ENCODE results near the gene SF3B2. TPM values are rescaled to one million over a fixed set of nuclear protein-coding genes. Genes with fewer than 3 reads are reported as not detected.
A peak's percentile ranks its signal among the peaks of the same experiment; 100 is the strongest.

SF3B2 gene
- polyA plus RNA-seq, 1 of the 3 experiments (the other 2 are of a cell fraction) = 128 TPM

GRCh38 chr11:66115638-66116301 is 63.6 kb downstream of the SF3B2 start:
- H3K36me3 ChIP-seq (replicated peaks in 1 of 2; ENCODE audit: control insufficient read depth in 1 of 2, insufficient read depth in 2 of 2, low read length in 1 of 2) = no peaks in the 10 kb centered on the region
- H3K4me3 ChIP-seq (ENCODE audit: low read depth in 2 of 2, low read length in 1 of 2) = no peak overlapping the region
- peaks cover 3% of the 10 kb centered on the region; the same call in 1 of the 2 replicates for H4K20me1 ChIP-seq (ENCODE audit: insufficient read depth)
- H3K27ac ChIP-seq (ENCODE audit: low read depth in 2 of 2, low read length in 1 of 2) = peak overlapping the region; percentile 67 to 98
- 51% methylated on average over 8 of the region's 8 CpGs for WGBS (ENCODE audit: low lambda C conversion rate)
- H3K9me2 ChIP-seq = no peaks in the 10 kb centered on the region
- H3K9me3 ChIP-seq = no peaks in the 10 kb centered on the region
- H3K79me2 ChIP-seq (ENCODE audit: insufficient read depth) = peaks cover 73% of the 10 kb centered on the region
- ChIA-PET CTCF (interaction anchor here (0.7 to 1.5 kb wide), 4 partner anchors 18 to 106 kb away, joined by 3 to 5 read pairs (median 3); no protein-coding TSS in a partner anchor), POLR2A (no interaction called here)
- no peak overlapping the region for H2AFZ ChIP-seq (ENCODE audit: low read depth)
- H3K9ac ChIP-seq = no peak overlapping the region
- H3K4me2 ChIP-seq = peak overlapping the region; percentile 32
- peaks cover 79% of the 10 kb centered on the region for H3F3A ChIP-seq (replicated peaks; ENCODE audit: insufficient read depth)
- H3K27me3 ChIP-seq (ENCODE audit: insufficient read depth) = no peaks in the 10 kb centered on the region
- no peak for DNase-seq
- peaks cover 53 to 85% of the 10 kb centered on the region in 2 experiments for H3K4me1 ChIP-seq (ENCODE audit: control insufficient read depth in 1 of 2, insufficient read depth in 2 of 2, low read depth in 1 of 2, low read length in 1 of 2)
- TF ChIP-seq PBX3 (IDR thresholded peaks at IDR 0.05) (peak; percentile 84), RAD21 (IDR thresholded peaks at IDR 0.05; ENCODE audit: low read length) (no peak), FOSL2 (IDR thresholded peaks at IDR 0.05; ENCODE audit: borderline replicate concordance, low read depth) (no peak), NRF1 (IDR thresholded peaks at IDR 0.05; ENCODE audit: low read depth, low read length) (no peak), JUND (IDR thresholded peaks at IDR 0.05) (no peak; the same call in 1 of the 2 replicates), RCOR1 (IDR thresholded peaks at IDR 0.05; ENCODE audit: low read length) (no peak), YY1 (IDR thresholded peaks at IDR 0.05; ENCODE audit: low read depth) (no peak), GATA2 (CRISPR knock-in tag; IDR thresholded peaks at IDR 0.05) (no peak), ZBTB33 (IDR thresholded peaks at IDR 0.05; ENCODE audit: borderline replicate concordance, low read depth) (no peak), SIN3A (IDR thresholded peaks at IDR 0.05; ENCODE audit: borderline replicate concordance, low read depth, low read length) (no peak), CHD2 (IDR thresholded peaks at IDR 0.05; ENCODE audit: low read length, partially characterized antibody) (no peak), EP300 (IDR thresholded peaks at IDR 0.05; ENCODE audit: borderline replicate concordance in 1 of 2, low read depth in 1 of 2, low read length in 1 of 2) (peak in 1 of 2 experiments; percentile 40; a peak in 1 of 4 replicates), FOXJ3 (CRISPR knock-in tag; IDR thresholded peaks at IDR 0.05) (no peak), NFIC (IDR thresholded peaks at IDR 0.05; ENCODE audit: borderline replicate concordance) (peak; percentile 51; the same call in 1 of the 2 replicates), EZH2phosphoT487 (IDR thresholded peaks at IDR 0.05; ENCODE audit: borderline replicate concordance, low read depth) (no peak), IRF3 (IDR thresholded peaks at IDR 0.05; ENCODE audit: low read depth, low read length) (no peak), RFX5 (IDR thresholded peaks at IDR 0.05; ENCODE audit: low read length) (no peak), USF1 (IDR thresholded peaks at IDR 0.05; ENCODE audit: borderline replicate concordance, low read depth) (no peak), POLR2AphosphoS5 (IDR thresholded peaks at IDR 0.05; ENCODE audit: low read depth, low read length) (no peak), ELF1 (IDR thresholded peaks at IDR 0.05) (no peak)
- TF ChIP-seq, protein P1, sequence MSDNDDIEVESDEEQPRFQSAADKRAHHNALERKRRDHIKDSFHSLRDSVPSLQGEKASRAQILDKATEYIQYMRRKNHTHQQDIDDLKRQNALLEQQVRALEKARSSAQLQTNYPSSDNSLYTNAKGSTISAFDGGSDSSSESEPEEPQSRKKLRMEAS (IDR thresholded peaks at IDR 0.05; ENCODE audit: low read depth) = no peak
- TF ChIP-seq, protein P2, sequence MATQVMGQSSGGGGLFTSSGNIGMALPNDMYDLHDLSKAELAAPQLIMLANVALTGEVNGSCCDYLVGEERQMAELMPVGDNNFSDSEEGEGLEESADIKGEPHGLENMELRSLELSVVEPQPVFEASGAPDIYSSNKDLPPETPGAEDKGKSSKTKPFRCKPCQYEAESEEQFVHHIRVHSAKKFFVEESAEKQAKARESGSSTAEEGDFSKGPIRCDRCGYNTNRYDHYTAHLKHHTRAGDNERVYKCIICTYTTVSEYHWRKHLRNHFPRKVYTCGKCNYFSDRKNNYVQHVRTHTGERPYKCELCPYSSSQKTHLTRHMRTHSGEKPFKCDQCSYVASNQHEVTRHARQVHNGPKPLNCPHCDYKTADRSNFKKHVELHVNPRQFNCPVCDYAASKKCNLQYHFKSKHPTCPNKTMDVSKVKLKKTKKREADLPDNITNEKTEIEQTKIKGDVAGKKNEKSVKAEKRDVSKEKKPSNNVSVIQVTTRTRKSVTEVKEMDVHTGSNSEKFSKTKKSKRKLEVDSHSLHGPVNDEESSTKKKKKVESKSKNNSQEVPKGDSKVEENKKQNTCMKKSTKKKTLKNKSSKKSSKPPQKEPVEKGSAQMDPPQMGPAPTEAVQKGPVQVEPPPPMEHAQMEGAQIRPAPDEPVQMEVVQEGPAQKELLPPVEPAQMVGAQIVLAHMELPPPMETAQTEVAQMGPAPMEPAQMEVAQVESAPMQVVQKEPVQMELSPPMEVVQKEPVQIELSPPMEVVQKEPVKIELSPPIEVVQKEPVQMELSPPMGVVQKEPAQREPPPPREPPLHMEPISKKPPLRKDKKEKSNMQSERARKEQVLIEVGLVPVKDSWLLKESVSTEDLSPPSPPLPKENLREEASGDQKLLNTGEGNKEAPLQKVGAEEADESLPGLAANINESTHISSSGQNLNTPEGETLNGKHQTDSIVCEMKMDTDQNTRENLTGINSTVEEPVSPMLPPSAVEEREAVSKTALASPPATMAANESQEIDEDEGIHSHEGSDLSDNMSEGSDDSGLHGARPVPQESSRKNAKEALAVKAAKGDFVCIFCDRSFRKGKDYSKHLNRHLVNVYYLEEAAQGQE (IDR thresholded peaks at IDR 0.05; ENCODE audit: low read depth, low read length) = no peak

Data from SK-N-SH (cell line).